Measurements from ENCODE around the gene DRICH1. TPM values are rescaled to one million over a fixed set of nuclear protein-coding genes. Genes with fewer than 3 reads are reported as not detected.

The DRICH1 gene
- total RNA-seq, 2 experiments from 2014 or later: 0.38 to 0.49 TPM

- no peaks in the 10 kb centered on the region for H3K79me2 ChIP-seq (ENCODE audit: insufficient read depth, low read depth, low read length)
- TF ChIP-seq CTCF (conservative IDR thresholded peaks at IDR 0.05; ENCODE audit: low read length) (no peak), EZH2phosphoT487 (IDR thresholded peaks at IDR 0.05; ENCODE audit: borderline replicate concordance, low read depth, low read length) (no peak)
- H3K27ac ChIP-seq (ENCODE audit: low read depth, low read length, poor library complexity, severe bottlenecking): no peak overlapping the region
- intact Hi-C loops (cut with micrococcal nuclease; ENCODE audit: unreplicated experiment): no loop called here
- no peak overlapping the region for H2AFZ ChIP-seq (ENCODE audit: low read length)
- H3K9me2 ChIP-seq (ENCODE audit: insufficient read depth, low read length): no peaks in the 10 kb centered on the region
- H3K4me1 ChIP-seq (ENCODE audit: insufficient read depth, low read length, poor library complexity, severe bottlenecking): no peaks in the 10 kb centered on the region
- BruUV-seq (replicated peaks): no TSS peak
- H3K36me3 ChIP-seq (ENCODE audit: insufficient read depth, low read length): no peaks in the 10 kb centered on the region
- ChIA-PET POLR2A (no interaction called here), CTCF (ENCODE audit: unreplicated experiment) (no interaction called here)
- no peaks in the 10 kb centered on the region for H3K9me3 ChIP-seq (ENCODE audit: low read length)
- no peak overlapping the region for H3K4me3 ChIP-seq (ENCODE audit: low read depth, low read length, poor library complexity, severe bottlenecking)
- H3K4me2 ChIP-seq (ENCODE audit: low read length): no peak overlapping the region
- H4K20me1 ChIP-seq (ENCODE audit: insufficient read depth, low read length): no peaks in the 10 kb centered on the region
- DNase-seq (ENCODE audit: low spot score): no peak
Measured at GRCh38 chr22:23606204-23607131, 25.7 kb downstream of the DRICH1 start.

GRCh38 chr22:23604939-23605712, 27.0 kb downstream of the DRICH1 start:
- POLR2A ChIA-PET: no interaction called here
- intact Hi-C loops (cut with micrococcal nuclease; ENCODE audit: unreplicated experiment): no loop called here
- no peaks in the 10 kb centered on the region for H4K20me1 ChIP-seq (ENCODE audit: insufficient read depth, low read length)
- H3K4me1 ChIP-seq (ENCODE audit: insufficient read depth, low read length, poor library complexity, severe bottlenecking): no peaks in the 10 kb centered on the region
- DNase-seq (ENCODE audit: low spot score): no peak
- H3K4me2 ChIP-seq (ENCODE audit: low read length): no peak overlapping the region
- no peak overlapping the region for H3K27ac ChIP-seq (ENCODE audit: low read depth, low read length, poor library complexity, severe bottlenecking)
- no peak overlapping the region for H3K4me3 ChIP-seq (ENCODE audit: low read depth, low read length, poor library complexity, severe bottlenecking)
- no peaks in the 10 kb centered on the region for H3K79me2 ChIP-seq (ENCODE audit: insufficient read depth, low read depth, low read length)
- H2AFZ ChIP-seq (ENCODE audit: low read length): no peak overlapping the region
- CTCF ChIA-PET (ENCODE audit: unreplicated experiment): no interaction called here
- H3K36me3 ChIP-seq (ENCODE audit: insufficient read depth, low read length): no peaks in the 10 kb centered on the region
- TF ChIP-seq EZH2phosphoT487 (IDR thresholded peaks at IDR 0.05; ENCODE audit: borderline replicate concordance, low read depth, low read length) (no peak), CTCF (conservative IDR thresholded peaks at IDR 0.05; ENCODE audit: low read length) (no peak)
- H3K9me2 ChIP-seq (ENCODE audit: insufficient read depth, low read length): no peaks in the 10 kb centered on the region
- H3K9me3 ChIP-seq (ENCODE audit: low read length): no peaks in the 10 kb centered on the region
- BruUV-seq (replicated peaks): no TSS peak

All from OCI-LY7 (cell line).